Ovary (tissue), 9 donors: ENCODE measurements around the gene DNM2. TPM values are rescaled to one million over a fixed set of nuclear protein-coding genes. Genes with fewer than 3 reads are reported as not detected.

Source experiments
- DNase-seq, 5 donors: peaks; one replicate each; pipeline ENCODE4 v3.0.0-alpha.2; 2019 to 2020
- H3K27ac ChIP-seq, 2 donors: fragments of 200-600 bp; one replicate each; pipeline versions ENCODE4 v1.5.1 to v1.8.0; 2019 to 2022
- H3K27me3 ChIP-seq: fragments of 200-600 bp; one replicate; pipeline ENCODE4 v1.8.0; 2022
- H3K36me3 ChIP-seq: fragments of 200-600 bp; sonication (generic); one replicate; pipeline ENCODE4 v1.5.1; 2019
- H3K4me1 ChIP-seq: one replicate; pipeline ENCODE4 v1.8.1; 2013; ENCODE audit warnings: mild to moderate bottlenecking, moderate library complexity; ENCODE audit not compliant: insufficient read depth
- H3K4me3 ChIP-seq: fragments of 200-600 bp; sonication (generic); one replicate; pipeline ENCODE4 v1.5.1; 2017
- H3K9me3 ChIP-seq, 2 donors: fragments of 200-600 bp in 1 of 2; sonication (generic) in 1 of 2; one replicate each; pipeline versions ENCODE4 v1.5.1 to v1.8.1; 2013 to 2019; ENCODE audit warnings: mild to moderate bottlenecking in 1 of 2, moderate library complexity in 1 of 2
- EP300 ChIP-seq: sonication (generic); formaldehyde crosslinking; IDR thresholded peaks from one replicate; pipeline ENCODE4 v1.6.1; 2017; ENCODE audit warnings: antibody characterized with exemption
- POLR2A ChIP-seq: fragments of 450-650 bp; IDR thresholded peaks from one replicate; pipeline ENCODE4 v1.6.1; 2017; ENCODE audit warnings: antibody characterized with exemption, mild to moderate bottlenecking, moderate library complexity
- WGBS, 3 donors: extraction: QIAGEN DNeasy Blood & Tissue Kit in 1 of 3; methylation state at CpG; one replicate each; pipeline versions ENCODE4 v1.1.5 to v1.1.7; 2013 to 2017; 5-methylcytosine and 5-hydroxymethylcytosine counted together
- intact Hi-C, 4 donors: fragments of 100-400 bp; cut with DNase I; formaldehyde crosslinking; loops; one replicate each; pipeline versions ENCODE4 v1.11.0 to v1.15.1; 2022 to 2023
- polyA plus RNA-seq, 2 donors: library from polyadenylated mRNA; stranded (reverse); fragments of 200-250 nt in 1 of 2; fragments of 350-450 nt in 1 of 2; fragmentation: Illumina TruSeq in 1 of 2; extraction: RNeasy Lipid Tissue Mini Kit (QIAGEN cat#74804) in 1 of 2; gene quantifications; one replicate each; pipeline ENCODE4 v1.2.3, GENCODE V29; 2013 to 2014
- total RNA-seq, 7 donors: library from RNA; depleted of rRNA in 2 of 7; stranded (reverse); fragments of >200 nt in 2 of 7; fragmentation: NEBNext Ultra II Directional in 3 of 7; extraction: Animal tissue kit (Norgen Biotek cat#: 25700) in 3 of 7; gene quantifications; one replicate each; pipeline versions ENCODE4 v1.1.0 to v1.2.4, GENCODE V29; 2016 to 2023
- TF ChIP-seq, protein P1 (sequence below), 3 donors: fragments of 450-650 bp in 2 of 3; fragments of 200-600 bp in 1 of 3; IDR thresholded peaks; one replicate each; pipeline versions ENCODE4 v1.5.1 to v1.8.0; 2016 to 2022; ENCODE audit warnings: antibody characterized with exemption in 3 of 3, mild to moderate bottlenecking in 1 of 3
- donor health status: DM: no; HTN: no; CAD: no; lungs with moderate emphysema.
- donor health status: DM: no; HTN: no; CAD: no.
- donor health status: Bipolar disorder and iron deficiency.
- donor health status: DM: yes; HTN: yes; CAD: no.
- donor health status: DM: no; HTN: no; CAD: no.
- donor health status: DM: yes; HTN: yes; CAD: no.

Gene DNM2
- total and polyA plus RNA-seq, 9 donors = 51.1 to 121 (median 74.3) TPM

DNA sequence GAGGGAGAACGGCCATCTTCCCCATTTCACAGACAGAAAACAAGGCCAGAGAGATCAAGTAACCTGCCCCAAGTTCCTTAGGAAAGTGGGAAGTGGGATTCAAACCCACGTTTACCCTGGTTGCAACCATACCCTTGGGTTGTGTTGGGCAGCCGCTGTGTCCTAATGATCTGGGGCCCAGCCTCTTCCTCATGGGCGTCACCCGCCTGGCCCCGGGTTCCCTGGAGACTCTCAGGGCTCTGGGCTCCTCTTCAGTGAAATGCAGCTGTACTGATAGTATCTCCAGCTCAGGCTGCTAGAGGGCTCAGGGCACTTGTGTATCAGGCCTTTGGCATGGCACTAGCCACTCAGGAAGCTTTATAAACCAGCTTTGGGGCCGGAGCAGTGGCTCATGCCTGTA is 108.4 kb downstream of the DNM2 start:
- TF ChIP-seq, protein P1, sequence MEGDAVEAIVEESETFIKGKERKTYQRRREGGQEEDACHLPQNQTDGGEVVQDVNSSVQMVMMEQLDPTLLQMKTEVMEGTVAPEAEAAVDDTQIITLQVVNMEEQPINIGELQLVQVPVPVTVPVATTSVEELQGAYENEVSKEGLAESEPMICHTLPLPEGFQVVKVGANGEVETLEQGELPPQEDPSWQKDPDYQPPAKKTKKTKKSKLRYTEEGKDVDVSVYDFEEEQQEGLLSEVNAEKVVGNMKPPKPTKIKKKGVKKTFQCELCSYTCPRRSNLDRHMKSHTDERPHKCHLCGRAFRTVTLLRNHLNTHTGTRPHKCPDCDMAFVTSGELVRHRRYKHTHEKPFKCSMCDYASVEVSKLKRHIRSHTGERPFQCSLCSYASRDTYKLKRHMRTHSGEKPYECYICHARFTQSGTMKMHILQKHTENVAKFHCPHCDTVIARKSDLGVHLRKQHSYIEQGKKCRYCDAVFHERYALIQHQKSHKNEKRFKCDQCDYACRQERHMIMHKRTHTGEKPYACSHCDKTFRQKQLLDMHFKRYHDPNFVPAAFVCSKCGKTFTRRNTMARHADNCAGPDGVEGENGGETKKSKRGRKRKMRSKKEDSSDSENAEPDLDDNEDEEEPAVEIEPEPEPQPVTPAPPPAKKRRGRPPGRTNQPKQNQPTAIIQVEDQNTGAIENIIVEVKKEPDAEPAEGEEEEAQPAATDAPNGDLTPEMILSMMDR (IDR thresholded peaks at IDR 0.05) = no peak
- TF ChIP-seq POLR2A (no peak), EP300 (no peak)
- H3K36me3 ChIP-seq = no peaks in the 10 kb centered on the region
- WGBS, 3 donors = 92 to 93% (median 93%) methylated on average over 7 of the region's 7 CpGs

GRCh38 chr19:10826846-10827245 is 109.0 kb downstream of the DNM2 start:
- H3K36me3 ChIP-seq = no peaks in the 10 kb centered on the region
- no peaks in the 10 kb centered on the region for H3K27me3 ChIP-seq
- no peak overlapping the region for H3K4me3 ChIP-seq
- no peak for DNase-seq
- intact Hi-C loops = no loop called here
- 83 to 86% (median 85%) methylated on average over 6 of the region's 6 CpGs for WGBS, 3 donors
- no peaks in the 10 kb centered on the region for H3K4me1 ChIP-seq
- H3K27ac ChIP-seq = no peak overlapping the region
- TF ChIP-seq, protein P1 (IDR thresholded peaks at IDR 0.05) = no peak
- TF ChIP-seq POLR2A (no peak), EP300 (no peak)
- no peaks in the 10 kb centered on the region for H3K9me3 ChIP-seq

More for the DNA sequence above, 108.4 kb downstream of the DNM2 start:
- intact Hi-C loops = no loop called here
- no peaks in the 10 kb centered on the region for H3K4me1 ChIP-seq
- no peak for DNase-seq
- no peaks in the 10 kb centered on the region for H3K27me3 ChIP-seq
- no peak overlapping the region for H3K4me3 ChIP-seq
- H3K9me3 ChIP-seq = no peaks in the 10 kb centered on the region
- H3K27ac ChIP-seq = no peak overlapping the region

- H3K4me1 ChIP-seq = no peaks in the 10 kb centered on the region
- intact Hi-C loops = no loop called here
- no peaks in the 10 kb centered on the region for H3K36me3 ChIP-seq
- no peak for DNase-seq
- no peaks in the 10 kb centered on the region for H3K27me3 ChIP-seq
- H3K9me3 ChIP-seq = no peaks in the 10 kb centered on the region
- 86 to 88% (median 87%) methylated on average over 26 of the region's 26 CpGs for WGBS, 3 donors
- TF ChIP-seq POLR2A = no peak
- no peak for TF ChIP-seq EP300
- TF ChIP-seq, protein P1 (IDR thresholded peaks at IDR 0.05) = no peak
- H3K4me3 ChIP-seq = no peak overlapping the region
- H3K27ac ChIP-seq = no peak overlapping the region
Measured at GRCh38 chr19:10828981-10829821, 111.3 kb downstream of the DNM2 start.

- 77 to 82% (median 78%) methylated on average over 16 of the region's 16 CpGs for WGBS, 3 donors
- Histone ChIP-seq H3K9me3 (no peaks in the 10 kb centered on the region), H3K27ac (no peak overlapping the region), H3K36me3 (no peaks in the 10 kb centered on the region), H3K27me3 (no peaks in the 10 kb centered on the region), H3K4me3 (no peak overlapping the region), H3K4me1 (peaks cover under 1% of the 10 kb centered on the region)
- intact Hi-C loops = no loop called here
- TF ChIP-seq EP300 = no peak
- no peak for TF ChIP-seq POLR2A
- TF ChIP-seq, protein P1 (IDR thresholded peaks at IDR 0.05) = no peak
- no peak for DNase-seq
Measured at GRCh38 chr19:10829967-10830366, 112.1 kb downstream of the DNM2 start.
